HG02588 (cell line): Measurements from ENCODE around the gene MLXIP.

Source experiments
- ATAC-seq: cut with Tn5 transposase; IDR thresholded peaks from one replicate; pipeline ENCODE4 v1.9.1; 2021; ENCODE audit warnings: mild to moderate bottlenecking, moderate library complexity; ENCODE audit not compliant: unreplicated experiment

MLXIP gene

DNA sequence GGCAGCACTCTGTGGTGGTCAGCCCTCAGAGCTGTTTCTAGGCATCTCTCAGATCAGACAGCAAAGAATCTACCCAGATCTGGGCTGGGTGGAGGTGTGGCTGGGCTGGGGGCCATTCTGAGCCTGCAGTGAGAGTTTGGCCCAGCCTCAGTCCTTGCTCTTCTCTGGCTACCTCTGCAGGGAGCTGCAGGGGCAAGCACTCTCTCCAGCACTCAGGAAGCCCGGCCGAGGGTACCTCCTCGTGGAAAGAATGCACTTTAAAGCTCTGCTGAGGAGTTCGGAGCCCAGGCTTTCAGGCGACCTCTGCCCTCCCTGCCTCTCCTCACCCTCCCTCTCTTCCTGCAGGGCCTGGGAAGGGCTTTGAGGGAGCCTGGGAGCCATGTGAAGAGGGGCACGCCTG is 64.3 kb downstream of the MLXIP start:
- no peak for ATAC-seq

DNA sequence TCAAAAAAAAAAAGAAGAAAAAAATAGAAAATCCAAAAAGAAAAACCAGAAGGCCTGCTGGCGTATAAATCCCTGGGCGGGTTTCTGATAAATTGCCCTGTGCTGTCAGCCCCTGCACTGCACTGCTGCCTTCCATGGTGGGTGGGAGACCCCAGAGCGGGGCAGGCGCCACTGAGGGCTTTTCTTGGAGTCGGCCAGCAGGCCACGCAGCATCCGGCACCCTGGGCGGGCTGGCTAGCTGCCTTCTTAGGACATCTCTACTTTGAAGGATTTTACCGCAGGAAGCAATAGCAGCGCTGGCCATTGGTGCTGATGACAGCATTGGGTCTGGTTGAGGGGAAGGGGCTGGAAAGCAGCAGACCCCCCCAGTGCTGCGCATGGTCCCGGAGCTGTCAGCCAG is 66.3 kb downstream of the MLXIP start:
- ATAC-seq = no peak

DNA sequence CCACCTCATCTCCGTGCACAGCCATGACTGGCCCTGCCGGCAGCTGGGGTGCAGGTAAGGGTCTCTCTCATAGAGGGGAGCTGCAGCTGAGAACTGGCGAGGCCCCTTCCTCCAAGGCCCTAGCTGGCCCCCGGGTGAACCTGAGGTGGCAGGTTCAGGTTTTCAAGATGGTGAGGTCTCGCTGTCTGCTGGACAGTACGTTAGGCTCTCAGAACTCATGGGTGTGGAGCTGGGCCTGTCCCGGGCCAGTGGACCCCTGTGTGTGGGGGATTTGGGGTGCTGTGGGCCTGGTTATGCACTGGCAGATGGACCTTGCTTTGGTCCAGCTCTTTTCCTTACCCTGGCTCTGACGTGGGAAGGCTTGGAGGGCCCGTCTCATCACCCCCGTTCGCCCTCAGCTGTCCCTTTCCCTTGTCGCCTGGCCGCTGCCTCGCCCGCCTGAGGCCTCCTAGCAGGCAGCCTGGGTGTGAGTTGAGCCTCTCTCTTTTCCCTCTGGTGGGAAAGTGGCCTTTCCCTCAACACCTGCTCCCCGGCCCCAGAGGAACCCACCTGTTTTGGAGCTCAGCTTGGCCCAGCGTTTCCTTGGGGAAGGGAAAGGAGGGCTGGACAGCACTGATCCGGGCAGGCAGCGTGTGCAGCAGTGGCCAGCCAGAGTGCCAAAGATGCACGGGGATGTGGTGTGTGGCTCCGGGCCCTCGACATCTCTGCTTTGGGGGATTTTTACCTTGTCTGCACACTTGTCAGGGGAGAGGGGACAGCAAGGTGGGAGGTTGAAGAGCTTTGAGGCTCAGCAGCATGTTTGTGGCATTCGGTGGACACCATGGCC is 67.2 kb downstream of the MLXIP start:
- no peak for ATAC-seq

DNA sequence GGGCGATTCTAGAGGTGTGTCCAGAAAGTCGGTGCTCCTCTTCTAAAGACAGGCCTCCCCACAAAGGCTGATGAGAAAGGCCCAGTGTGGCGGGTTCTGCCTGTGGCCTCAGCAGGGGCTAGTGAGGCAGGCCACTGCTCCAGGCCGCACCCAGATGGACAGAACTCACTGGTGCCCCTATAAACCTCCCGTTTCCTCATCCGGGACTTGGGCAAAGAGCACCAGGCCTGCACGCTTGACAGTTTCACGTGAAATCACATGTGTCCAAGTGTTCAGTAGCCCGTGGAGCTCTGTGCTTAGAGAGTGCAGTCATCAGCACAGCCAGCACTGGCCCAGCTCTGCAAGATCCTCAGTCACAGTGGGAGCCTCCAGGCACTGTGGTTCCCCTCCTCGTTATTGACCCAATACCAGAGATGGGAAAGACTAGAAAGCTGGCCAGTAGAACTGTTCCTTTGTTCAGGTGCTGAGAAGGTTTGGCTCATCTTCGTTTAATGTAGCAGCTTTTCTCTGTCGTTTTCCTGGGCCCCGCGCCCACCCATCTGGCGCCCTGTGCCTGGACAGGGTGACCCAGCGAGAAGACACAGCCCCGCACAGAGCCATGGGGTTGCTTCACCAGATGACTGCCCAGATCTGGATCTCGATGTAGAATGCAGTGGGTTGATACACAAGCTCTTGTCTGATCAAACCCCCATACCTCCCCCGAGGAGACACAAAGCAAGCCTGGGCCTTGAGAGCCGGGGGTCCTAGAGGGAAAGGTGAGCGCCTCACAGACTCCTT is 69.1 kb downstream of the MLXIP start:
- ATAC-seq = no peak

DNA sequence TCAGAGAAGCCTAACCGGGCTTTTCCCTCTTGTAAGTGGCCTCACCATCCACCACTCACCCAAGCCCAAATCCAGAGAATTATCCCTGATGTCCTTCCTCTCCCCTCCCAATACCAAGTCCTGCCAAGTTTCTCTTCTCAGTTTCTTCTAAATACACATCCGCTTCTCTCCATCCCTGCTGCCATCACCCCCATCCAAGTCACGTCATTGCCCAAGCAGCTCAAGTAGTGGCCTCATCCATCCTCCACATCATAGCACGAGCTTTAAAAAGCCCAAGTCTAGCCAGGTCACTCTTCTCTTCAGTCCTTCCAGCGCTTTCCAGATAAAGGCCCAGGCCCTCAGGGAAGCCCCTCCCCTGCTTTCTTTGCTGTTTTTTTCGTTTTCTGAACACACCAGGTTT is 70.1 kb downstream of the MLXIP start:
- ATAC-seq = no peak

DNA sequence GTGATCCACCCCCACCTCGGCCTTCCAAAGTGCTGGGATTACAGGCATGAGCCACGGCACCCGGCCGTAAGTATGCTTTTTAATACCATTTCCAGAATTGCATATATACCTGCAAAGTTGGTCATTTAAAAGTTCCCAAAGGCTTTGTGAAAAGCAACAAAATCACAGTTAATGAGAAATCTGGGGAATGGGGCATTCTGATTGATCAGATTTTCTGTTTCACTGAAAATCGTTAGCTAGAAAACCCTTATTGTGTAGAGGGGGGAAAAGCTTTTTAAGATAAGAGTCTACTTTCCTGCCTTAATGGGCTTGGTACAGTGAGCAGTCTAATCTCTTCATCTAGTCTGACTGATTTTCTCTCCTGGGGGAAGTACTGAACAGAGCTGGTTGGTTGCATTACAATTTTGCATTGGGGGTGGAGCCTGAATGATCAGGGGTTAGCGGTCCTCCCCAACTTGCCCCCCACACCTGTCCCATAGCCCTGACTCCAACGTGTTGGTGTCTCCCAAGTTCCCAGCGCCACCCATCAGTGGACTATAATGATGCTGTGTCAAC is 71.6 kb downstream of the MLXIP start:
- no peak for ATAC-seq

DNA sequence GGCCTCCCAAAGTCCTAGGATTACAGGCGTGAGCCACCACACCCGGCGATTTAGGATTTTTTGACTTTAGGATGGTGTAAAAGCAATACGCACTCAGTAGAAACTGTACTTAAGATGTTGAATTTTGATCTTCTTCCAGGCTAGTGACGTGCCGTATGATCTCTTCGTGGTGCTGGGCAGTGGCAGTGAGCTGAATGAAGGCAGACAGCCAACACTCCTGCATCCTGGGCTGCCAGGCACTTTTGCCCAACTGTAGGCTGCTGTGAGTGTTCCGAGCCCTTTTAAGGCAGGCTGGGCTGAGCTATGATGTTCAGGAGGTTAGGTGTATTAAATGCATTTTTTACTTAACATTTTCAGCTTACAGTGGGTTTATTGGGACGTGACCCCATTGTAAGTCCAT is 74.2 kb downstream of the MLXIP start:
- no peak for ATAC-seq

DNA sequence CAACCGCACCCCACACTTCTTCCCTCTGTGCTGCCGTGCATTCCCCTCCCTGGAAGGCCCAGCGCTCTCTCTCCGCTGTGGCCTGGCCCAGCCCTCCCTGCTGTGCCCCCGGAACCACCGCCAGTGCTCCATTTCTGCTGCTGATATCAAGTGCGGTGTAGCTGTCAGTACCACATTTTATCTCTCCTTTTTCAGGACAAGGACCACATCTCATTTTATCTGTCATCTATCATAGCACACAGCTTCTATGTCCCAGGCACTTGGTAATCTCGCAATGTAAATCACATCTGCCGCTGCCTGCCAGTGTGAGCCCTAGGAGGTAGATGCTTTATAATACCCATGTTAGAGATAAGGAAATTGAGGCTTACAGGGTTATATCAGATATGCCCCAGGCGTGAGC is 77.1 kb downstream of the MLXIP start:
- ATAC-seq = no peak

DNA sequence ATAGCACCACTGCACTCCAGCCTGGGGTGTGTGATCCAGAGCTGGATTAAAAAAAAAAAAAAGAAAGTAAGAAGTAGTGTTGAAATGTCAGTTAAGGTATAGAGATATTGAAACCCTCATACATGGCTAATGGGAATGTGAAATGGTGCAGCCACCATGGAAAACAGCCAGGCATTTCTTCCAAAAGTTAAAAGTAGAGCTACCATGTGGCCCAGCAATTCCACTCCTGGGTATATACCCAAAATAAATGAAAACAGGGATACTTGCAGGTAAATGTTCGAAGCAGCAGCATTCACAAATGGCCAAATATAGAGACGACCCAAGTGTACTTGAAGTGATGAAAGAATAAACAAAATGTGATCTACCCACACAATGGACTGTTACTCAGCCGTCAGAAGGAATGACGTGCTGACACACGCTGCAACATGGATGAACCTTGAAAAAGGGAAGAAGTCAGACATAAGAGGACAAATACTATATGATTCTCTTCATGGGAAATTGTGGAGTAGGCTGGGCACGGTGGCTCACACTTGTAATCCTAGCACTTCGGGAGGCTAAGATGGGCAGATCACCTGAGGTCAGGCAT is 80.2 kb downstream of the MLXIP start:
- ATAC-seq = no peak

DNA sequence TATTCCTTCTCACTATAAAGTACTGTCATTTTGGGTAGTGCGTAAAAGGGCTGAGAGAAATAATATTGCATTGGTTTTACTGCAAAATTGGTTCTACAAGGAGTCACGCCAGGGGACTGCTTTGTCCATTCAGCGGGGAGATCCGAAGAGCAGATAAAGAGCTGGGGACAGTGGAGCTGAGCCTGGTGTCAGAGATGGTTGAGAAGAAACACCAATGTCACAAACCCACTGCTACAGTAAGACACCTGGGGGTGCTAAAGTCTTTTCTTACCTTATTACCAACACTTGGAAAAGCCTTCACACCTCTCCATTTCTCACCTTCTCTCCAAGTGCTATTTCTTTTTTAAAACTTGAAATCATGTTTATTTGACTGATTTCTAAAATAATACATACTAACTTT is 81.3 kb downstream of the MLXIP start:
- ATAC-seq = no peak

DNA sequence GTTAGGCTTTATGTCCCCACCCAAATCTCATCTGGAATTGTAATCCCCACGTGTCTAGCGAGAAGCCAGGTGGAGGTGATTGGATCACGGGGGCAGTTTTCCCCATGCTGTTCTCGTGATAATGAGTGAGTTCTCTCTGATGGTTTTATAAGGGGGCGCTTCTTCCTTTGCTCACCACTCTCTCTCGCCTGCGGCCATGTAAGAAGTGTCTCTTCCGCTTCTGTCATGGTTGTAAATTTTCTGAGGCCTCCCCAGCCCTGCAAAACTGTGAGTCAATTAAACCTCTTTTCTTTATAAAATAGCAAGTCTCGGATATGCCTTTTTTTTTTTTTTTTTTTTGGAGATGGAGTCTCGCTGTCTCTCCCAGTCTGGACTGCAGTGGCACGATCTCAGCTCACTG is 82.2 kb downstream of the MLXIP start:
- ATAC-seq = no peak

DNA sequence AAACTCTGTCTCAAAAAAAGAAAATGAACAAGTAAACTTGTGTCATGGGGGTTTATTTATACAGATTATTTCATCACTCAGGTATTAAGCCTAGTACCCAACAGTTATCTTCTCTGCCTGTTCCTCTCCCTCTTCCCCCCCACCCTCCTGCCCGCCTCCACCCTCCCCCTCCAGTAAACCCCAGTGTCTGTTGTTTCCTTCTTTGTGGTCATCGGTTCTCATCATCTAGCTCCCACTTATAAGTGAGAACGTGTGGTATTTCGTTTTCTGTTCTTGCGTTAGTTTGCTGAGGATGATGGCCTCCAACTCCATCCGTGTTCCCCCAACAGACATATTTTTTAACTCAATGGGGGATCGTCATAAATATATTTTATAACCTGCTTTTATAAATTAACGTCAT is 83.1 kb downstream of the MLXIP start:
- ATAC-seq = no peak

DNA sequence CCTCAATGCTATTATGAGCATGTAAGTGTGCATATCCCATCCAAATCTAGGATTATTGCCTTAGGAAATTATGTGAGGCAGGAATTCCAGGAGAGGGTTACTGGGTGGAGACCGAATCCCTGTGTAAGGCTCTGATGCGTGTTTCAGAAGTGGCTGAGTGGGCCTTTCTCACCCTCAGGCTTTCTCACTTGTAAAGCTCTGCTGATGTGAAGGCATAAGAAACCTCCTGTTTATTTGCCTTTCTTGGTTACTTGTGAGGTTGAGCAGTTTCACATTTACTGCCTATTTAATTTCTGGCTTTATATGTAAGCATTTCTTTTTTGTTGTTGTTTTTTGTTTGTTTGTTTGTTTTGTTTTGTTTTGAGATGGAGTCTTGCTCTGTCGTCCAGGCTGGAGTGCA is 84.4 kb downstream of the MLXIP start:
- ATAC-seq = no peak

DNA sequence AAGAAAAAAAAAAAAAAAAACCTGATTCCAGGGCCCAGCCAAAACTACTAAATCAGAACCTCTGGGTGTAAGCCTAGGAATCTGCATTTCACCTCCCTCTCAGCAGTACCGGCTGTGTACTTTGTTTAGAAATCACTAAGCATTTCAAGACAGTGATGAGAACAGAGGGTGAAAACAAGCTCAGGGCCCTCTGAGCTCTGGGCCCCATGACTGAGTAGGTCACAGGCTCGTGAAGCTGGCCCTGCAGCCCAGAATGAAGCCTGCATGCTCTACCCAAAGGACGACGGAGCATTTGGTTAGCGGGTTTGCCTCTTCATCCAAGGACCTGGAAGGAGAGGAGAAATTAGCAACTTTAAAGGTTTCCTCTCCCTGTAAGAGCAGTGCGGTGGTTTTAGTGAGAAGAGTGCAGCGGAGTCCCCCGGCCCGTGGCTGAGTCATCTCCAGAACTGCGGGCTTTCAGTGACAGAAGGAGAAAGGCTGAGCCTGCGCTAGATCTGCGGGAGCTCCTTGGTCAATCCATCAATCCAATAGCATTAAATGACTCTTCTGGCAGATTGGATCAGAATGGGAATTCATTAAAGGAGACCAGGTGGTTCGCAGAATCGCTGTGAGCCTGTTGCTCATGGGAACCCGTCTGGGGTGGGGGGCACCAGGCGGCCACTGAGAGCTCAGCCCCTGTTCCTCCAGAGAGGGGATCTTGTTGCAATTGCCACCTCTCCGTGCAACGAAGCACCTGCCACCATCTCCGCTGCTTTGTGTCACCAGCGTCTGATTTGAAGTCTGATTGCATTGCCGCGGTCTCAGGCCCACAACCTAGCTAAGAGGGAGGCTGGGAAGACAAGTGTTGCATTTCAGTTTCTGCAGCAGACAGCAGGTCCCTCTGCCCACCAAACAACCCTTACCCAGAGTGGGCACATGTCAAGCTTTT is 88.1 kb downstream of the MLXIP start:
- no peak for ATAC-seq

DNA sequence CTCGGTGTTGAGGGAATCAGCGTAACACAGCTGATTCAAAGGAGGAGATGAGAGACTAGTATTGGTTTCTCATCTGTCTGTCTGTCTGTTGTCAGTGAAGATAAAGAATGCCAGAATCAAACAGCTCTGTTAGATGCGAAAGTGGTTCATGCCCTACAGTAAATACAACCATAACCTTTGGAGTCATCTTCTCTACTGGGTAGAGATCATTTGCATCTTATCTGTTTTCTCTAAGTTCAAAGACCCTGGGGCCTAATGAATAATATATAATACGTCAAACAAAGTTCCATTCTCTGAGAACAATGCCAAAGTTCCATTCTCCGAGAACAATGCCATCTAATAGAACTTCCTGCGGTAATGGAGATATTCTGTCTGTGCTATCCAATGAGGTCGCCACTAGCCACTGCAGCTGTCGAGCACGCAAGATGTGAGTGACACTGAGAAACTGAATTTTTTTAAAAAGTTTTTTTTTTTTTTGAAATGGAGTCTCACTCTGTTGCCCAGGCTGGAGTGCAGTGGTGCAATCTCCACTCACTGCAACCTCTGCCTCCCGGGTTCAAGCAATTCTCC is 88.9 kb downstream of the MLXIP start:
- no peak for ATAC-seq

DNA sequence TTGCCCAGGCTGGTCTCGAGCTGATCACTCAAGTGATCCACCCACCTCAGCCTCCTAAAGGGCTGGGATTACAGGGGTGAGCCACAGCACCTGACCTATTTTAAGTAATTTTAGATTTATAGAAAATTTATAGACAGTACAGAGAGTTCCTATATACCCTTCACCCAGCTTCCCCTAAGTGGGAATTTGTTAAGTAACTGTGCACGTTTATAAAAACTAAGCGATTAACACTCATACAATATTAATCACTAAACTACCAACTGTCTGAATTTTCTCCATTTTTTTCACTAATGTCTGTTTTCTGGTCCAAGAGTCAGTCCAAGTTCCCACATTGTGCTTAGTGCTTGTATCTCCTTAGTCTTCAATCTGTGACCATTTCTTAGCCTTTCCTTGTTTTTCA is 89.9 kb downstream of the MLXIP start:
- ATAC-seq = no peak

DNA sequence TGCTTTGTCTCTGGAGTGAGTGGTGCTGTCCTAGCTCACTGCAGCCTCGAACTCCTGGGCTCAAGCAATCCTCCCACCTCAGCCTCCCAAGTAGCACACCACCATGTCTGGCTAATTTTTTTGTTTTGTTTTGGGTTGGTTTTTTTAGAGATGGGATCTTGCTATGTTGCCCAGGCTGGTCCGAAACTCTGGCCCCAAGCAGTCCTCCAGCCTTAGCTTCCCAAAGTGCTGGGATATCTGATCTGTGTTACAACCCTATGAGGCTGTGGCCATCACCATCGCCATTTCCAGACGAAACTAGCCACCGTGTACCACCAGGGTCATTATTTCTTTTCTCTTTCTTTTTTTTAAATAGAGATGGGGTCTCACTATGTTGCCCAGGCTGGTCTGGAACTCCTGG is 92.8 kb downstream of the MLXIP start:
- no peak for ATAC-seq

DNA sequence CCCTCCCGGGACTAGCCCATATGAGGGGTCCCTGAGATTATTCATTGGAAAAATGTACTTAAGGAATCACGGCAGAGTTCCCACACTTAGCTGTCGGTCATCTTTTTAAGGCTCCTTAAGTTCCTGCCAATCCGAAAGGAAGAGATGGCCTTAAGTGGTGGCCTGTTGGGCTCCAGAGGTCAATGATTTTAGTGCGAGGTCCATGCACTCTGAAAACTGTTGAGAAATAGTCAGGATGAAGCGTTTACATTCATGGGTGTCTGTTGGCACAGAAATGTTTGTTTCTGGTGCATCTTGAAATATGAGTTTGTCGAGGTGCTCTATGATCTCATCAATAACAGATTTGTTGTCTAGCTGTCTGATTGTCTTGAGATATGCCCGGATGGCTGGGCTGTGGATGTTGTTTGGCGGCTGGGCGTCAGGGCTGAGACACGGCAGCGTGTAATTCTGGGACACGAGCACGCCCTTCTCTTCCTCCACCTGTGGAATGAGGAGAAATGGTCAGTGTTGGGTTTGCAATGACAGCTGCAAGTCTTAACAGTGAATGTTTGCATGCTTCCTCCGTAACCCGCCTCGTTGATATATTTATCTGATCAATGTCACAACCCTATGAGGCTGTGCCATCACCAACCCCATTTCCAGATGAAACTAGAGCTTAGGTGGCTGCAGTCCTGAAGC is 93.8 kb downstream of the MLXIP start:
- ATAC-seq = no peak

DNA sequence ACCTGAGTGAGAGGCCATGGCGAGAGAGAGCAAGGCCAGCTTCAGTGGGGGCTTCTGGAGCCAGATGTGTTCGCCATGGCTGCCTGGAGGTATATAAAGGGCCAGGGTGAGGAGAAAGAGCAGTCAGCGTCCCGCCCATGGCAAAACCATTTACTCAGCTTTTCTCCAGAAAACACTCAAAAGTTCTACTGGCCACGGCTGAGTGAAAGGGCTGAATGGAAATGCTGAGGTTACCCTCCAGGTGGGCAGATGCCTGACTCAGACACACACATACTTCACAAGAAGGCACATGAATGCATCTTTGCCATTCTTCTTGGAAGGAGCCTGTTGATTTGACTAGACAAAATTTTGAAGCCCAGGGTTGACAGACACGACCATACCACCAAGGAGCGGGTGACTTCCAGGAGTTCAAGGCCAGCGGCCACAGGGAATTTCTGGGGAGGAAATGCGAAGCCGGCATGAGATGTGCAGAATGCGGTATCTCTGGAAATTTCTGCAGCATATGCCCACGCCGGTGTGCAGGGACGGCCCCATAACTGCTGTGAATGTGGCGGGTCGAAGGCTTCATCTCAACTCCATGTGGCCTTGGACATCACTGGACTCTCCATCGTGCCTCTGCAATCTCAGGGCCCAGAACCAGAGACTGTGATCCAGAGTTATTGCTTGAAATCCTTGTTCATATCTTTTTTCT is 95.7 kb downstream of the MLXIP start, which contains the start of gene IL31:
Gene IL31, minus strand, starts transcription at position 67 of the 691 bp plus-strand sequence. Its CDS starts 49 bp downstream, at position 18.
- ATAC-seq = no peak
